Peyer's patch (tissue), 4 donors: ENCODE results near the gene AKAP14.

Source experiments
- POLR2A ChIP-seq, 2 donors: fragments of 450-650 bp; IDR thresholded peaks; one replicate each; pipeline ENCODE4 v1.5.1; 2017; ENCODE audit warnings: antibody characterized with exemption in 2 of 2, mild to moderate bottlenecking in 2 of 2, moderate library complexity in 2 of 2
- TF ChIP-seq, protein P1 (sequence below), 6 experiments: fragments of 450-650 bp in 4 of 6; fragments of 200-600 bp in 2 of 6; sonication (generic) in 1 of 6; IDR thresholded peaks; one replicate each; pipeline ENCODE4 v1.5.1; 2017 to 2019; ENCODE audit warnings: antibody characterized with exemption in 6 of 6, mild to moderate bottlenecking in 3 of 6, moderate library complexity in 1 of 6

DNA sequence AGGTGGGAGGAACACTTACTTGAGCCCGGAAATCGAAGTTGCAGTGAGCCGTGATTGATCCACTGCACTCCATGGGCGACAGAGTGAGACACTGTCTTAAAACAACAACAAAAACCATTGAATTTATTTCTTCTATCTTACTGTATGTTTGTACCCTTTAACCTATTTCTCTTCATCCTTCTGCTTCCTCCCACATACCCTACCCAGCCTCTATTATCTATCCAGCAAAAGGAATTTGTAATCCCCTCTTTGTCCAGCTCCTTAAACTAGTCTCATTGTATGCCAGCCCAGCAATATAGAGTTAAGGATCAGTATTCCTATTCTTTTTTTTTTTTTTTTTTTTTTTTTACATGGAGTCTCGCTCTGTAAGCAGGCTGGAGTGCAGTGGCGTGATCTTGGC is 49.8 kb downstream of the AKAP14 start:
- TF ChIP-seq, protein P1, sequence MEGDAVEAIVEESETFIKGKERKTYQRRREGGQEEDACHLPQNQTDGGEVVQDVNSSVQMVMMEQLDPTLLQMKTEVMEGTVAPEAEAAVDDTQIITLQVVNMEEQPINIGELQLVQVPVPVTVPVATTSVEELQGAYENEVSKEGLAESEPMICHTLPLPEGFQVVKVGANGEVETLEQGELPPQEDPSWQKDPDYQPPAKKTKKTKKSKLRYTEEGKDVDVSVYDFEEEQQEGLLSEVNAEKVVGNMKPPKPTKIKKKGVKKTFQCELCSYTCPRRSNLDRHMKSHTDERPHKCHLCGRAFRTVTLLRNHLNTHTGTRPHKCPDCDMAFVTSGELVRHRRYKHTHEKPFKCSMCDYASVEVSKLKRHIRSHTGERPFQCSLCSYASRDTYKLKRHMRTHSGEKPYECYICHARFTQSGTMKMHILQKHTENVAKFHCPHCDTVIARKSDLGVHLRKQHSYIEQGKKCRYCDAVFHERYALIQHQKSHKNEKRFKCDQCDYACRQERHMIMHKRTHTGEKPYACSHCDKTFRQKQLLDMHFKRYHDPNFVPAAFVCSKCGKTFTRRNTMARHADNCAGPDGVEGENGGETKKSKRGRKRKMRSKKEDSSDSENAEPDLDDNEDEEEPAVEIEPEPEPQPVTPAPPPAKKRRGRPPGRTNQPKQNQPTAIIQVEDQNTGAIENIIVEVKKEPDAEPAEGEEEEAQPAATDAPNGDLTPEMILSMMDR (IDR thresholded peaks at IDR 0.05): no peak
- no peak for TF ChIP-seq POLR2A (IDR thresholded peaks at IDR 0.05)
